HEK293 (cell line): ENCODE results near the gene MARK3.

ENCODE experiments used
- ATF2 ChIP-seq: fragments of 450-650 bp; formaldehyde crosslinking; IDR thresholded peaks from 2 replicates; pipeline ENCODE4 v1.5.1; 2016; ENCODE audit warnings: missing biosample characterization, missing genetic modification characterization, low read depth
- CTCF ChIP-seq: fragments of 450-650 bp; formaldehyde crosslinking; IDR thresholded peaks from 2 replicates; pipeline ENCODE4 v1.5.1; 2016; ENCODE audit warnings: missing biosample characterization, missing genetic modification characterization
- MYNN ChIP-seq: fragments of 450-650 bp; formaldehyde crosslinking; IDR thresholded peaks from 2 replicates; pipeline ENCODE4 v1.5.1; 2016; ENCODE audit warnings: missing biosample characterization, missing genetic modification characterization, borderline replicate concordance
- REST ChIP-seq: fragments of 450-650 bp; formaldehyde crosslinking; IDR thresholded peaks from 2 replicates; pipeline ENCODE4 v1.5.1; 2016; ENCODE audit warnings: missing biosample characterization, missing genetic modification characterization
- SALL2 ChIP-seq: fragments of 450-650 bp; formaldehyde crosslinking; IDR thresholded peaks from 2 replicates; pipeline ENCODE4 v1.5.0; 2017; ENCODE audit warnings: missing biosample characterization, mild to moderate bottlenecking, missing genetic modification characterization, borderline replicate concordance
- ZBTB20 ChIP-seq: fragments of 450-650 bp; formaldehyde crosslinking; IDR thresholded peaks from 2 replicates; pipeline ENCODE4 v1.5.1; 2016; ENCODE audit warnings: missing biosample characterization, missing genetic modification characterization
- ZBTB49 ChIP-seq: fragments of 450-650 bp; formaldehyde crosslinking; IDR thresholded peaks from 2 replicates; pipeline ENCODE4 v1.5.1; 2016; ENCODE audit warnings: missing biosample characterization, missing genetic modification characterization, low read depth
- ZNF202 ChIP-seq: fragments of 450-650 bp; formaldehyde crosslinking; IDR thresholded peaks from 2 replicates; pipeline ENCODE4 v1.5.1; 2016; ENCODE audit warnings: missing biosample characterization, missing genetic modification characterization, borderline replicate concordance
- ZNF311 ChIP-seq: fragments of 450-650 bp; formaldehyde crosslinking; IDR thresholded peaks from 2 replicates; pipeline ENCODE4 v1.5.1; 2017; ENCODE audit warnings: missing biosample characterization, missing genetic modification characterization, borderline replicate concordance
- ZNF324 ChIP-seq: fragments of 450-650 bp; formaldehyde crosslinking; IDR thresholded peaks from 2 replicates; pipeline ENCODE4 v1.5.1; 2016; ENCODE audit warnings: missing biosample characterization, missing genetic modification characterization
- ZNF354C ChIP-seq: fragments of 450-650 bp; formaldehyde crosslinking; IDR thresholded peaks from 2 replicates; pipeline ENCODE4 v1.5.1; 2016; ENCODE audit warnings: missing biosample characterization, missing genetic modification characterization, low read depth, borderline replicate concordance
- TF ChIP-seq, protein P1 (sequence below): fragments of 450-650 bp; formaldehyde crosslinking; IDR thresholded peaks from 2 replicates; pipeline ENCODE4 v1.5.1; 2017; ENCODE audit warnings: missing biosample characterization, missing genetic modification characterization
- TF ChIP-seq, protein P2 (sequence below): fragments of 450-650 bp; formaldehyde crosslinking; IDR thresholded peaks from 2 replicates; pipeline ENCODE4 v1.5.1; 2017; ENCODE audit warnings: missing biosample characterization, missing genetic modification characterization

DNA sequence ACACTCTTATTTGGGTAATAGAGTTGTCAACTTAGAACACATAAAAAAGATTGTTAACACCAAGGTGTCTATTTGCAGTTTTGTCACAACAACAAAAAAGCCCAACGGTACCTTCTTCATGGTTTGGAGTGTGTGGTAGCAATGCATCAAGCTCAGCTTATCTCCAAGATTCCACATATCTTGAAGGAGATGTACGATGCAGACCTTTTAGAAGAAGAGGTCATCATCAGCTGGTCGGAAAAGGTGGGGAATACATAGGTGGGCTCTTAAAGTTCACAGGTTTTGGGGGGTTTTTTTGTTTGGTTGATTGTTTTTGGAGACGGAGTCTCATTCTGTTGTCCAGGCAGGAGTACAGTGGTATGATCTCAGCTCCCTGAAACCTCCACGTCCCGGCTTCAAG is 45.7 kb upstream of the MARK3 start:
- TF ChIP-seq ZBTB20 (no peak), MYNN (tag by site-specific recombination) (no peak), ZNF354C (no peak), ZNF202 (tag by site-specific recombination) (no peak), ZNF311 (no peak), ZBTB49 (tag by site-specific recombination) (no peak), CTCF (no peak), ATF2 (no peak), REST (no peak), SALL2 (tag by site-specific recombination) (no peak), ZNF324 (tag by site-specific recombination) (no peak)
- TF ChIP-seq, protein P1, sequence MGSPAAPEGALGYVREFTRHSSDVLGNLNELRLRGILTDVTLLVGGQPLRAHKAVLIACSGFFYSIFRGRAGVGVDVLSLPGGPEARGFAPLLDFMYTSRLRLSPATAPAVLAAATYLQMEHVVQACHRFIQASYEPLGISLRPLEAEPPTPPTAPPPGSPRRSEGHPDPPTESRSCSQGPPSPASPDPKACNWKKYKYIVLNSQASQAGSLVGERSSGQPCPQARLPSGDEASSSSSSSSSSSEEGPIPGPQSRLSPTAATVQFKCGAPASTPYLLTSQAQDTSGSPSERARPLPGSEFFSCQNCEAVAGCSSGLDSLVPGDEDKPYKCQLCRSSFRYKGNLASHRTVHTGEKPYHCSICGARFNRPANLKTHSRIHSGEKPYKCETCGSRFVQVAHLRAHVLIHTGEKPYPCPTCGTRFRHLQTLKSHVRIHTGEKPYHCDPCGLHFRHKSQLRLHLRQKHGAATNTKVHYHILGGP (tag by site-specific recombination), result no peak
- TF ChIP-seq, protein P2, sequence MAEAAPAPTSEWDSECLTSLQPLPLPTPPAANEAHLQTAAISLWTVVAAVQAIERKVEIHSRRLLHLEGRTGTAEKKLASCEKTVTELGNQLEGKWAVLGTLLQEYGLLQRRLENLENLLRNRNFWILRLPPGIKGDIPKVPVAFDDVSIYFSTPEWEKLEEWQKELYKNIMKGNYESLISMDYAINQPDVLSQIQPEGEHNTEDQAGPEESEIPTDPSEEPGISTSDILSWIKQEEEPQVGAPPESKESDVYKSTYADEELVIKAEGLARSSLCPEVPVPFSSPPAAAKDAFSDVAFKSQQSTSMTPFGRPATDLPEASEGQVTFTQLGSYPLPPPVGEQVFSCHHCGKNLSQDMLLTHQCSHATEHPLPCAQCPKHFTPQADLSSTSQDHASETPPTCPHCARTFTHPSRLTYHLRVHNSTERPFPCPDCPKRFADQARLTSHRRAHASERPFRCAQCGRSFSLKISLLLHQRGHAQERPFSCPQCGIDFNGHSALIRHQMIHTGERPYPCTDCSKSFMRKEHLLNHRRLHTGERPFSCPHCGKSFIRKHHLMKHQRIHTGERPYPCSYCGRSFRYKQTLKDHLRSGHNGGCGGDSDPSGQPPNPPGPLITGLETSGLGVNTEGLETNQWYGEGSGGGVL (tag by site-specific recombination), result no peak
